NT2/D1 (cell line): Measurements from ENCODE around the gene SYCE1L.
"Not testable (repeated sequence)": the region's sequence is repeated elsewhere in the genome, so short reads cannot be mapped to it uniquely, and the experiment has no call there.

Source experiments
- DNase-seq: peaks from one replicate; pipeline ENCODE4 v3.0.0-alpha.2; 2011; ENCODE audit warnings: low read depth, low spot score
- H3K27me3 ChIP-seq: 2 replicates; pipeline ENCODE4 v1.6.0; 2011; ENCODE audit warnings: mild to moderate bottlenecking; ENCODE audit not compliant: insufficient read length, insufficient read depth
- H3K36me3 ChIP-seq: 2 replicates; pipeline ENCODE4 v1.6.1; 2011; ENCODE audit warnings: mild to moderate bottlenecking, low read length, mixed read lengths; ENCODE audit not compliant: insufficient read depth, insufficient read length
- H3K4me1 ChIP-seq: 2 replicates; pipeline ENCODE4 v1.5.1; 2011; ENCODE audit not compliant: insufficient read depth, insufficient read length
- H3K4me3 ChIP-seq: 2 replicates; pipeline ENCODE4 v1.5.1; 2011; ENCODE audit warnings: low read depth; ENCODE audit not compliant: insufficient read length
- H3K9ac ChIP-seq: 2 replicates; pipeline ENCODE4 v1.6.0; 2011; ENCODE audit warnings: low read depth; ENCODE audit not compliant: insufficient read length
- H3K9me3 ChIP-seq: 2 replicates; pipeline ENCODE4 v1.5.1; 2011; ENCODE audit warnings: mild to moderate bottlenecking, low read length; ENCODE audit not compliant: insufficient read depth
- SUZ12 ChIP-seq: IDR thresholded peaks from 2 replicates; pipeline ENCODE4 v1.6.1; 2011; ENCODE audit not compliant: insufficient read length, insufficient read depth; ENCODE audit errors: extremely low read depth
- YY1 ChIP-seq: IDR thresholded peaks from 2 replicates; pipeline ENCODE4 v1.6.1; 2011; ENCODE audit not compliant: insufficient read length, insufficient read depth
- ZNF274 ChIP-seq: IDR thresholded peaks from 2 replicates; pipeline ENCODE4 v1.6.1; 2011; ENCODE audit warnings: mild to moderate bottlenecking, low read depth, low read length

Gene SYCE1L

DNA sequence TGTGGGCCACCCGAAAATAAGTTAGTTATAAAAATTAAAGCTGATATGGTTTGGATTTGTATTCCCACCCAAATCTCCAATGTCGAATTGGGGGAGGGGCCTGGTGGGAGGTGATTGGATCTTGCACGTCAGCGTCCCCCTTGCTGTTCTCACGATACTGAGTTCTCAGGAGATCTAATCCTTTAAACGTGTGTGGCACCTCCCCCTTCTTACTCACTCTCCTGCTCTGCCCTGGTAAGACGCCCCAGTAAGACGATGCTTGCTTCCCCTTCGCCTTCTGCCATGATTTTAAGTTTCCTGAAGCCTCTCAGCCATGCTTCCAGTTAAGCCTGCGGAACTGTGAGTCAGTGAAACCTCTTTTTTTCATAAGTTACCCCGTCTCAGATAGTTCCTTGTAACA, 35.4 kb downstream of the SYCE1L start:
- Histone ChIP-seq H3K4me3 (no peak overlapping the region), H3K27me3 (no peaks in the 10 kb centered on the region), H3K36me3 (no peaks in the 10 kb centered on the region), H3K9me3 (no peaks in the 10 kb centered on the region), H3K4me1 (no peaks in the 10 kb centered on the region), H3K9ac (no peak overlapping the region)
- no peak for DNase-seq
- no peak for TF ChIP-seq ZNF274
- no peak for TF ChIP-seq SUZ12
- no peak for TF ChIP-seq YY1

DNA sequence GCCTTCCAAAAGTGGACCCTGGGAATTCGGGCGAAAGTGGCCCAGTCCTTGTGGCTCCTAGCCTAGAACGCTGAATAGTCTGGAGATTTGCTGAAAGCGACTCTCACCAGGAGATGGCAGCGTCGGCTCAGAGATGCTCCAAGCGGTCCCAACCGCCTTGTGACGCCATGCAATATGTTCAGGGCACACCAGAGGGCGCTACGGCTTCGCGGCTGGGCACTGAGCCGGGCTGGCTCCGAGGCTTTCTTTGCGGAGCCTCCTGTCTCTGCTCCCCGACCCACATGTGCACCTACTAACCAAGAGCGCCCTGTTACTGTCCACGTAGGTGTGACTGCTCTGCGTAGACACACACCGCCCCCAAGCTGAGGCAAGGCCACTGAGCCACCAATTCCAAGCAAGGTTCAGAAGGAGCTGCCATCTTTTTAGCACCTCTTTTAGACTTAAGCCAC, 36.9 kb downstream of the SYCE1L start:
- no peaks in the 10 kb centered on the region for H3K27me3 ChIP-seq
- H3K9ac ChIP-seq, result no peak overlapping the region
- H3K36me3 ChIP-seq, result no peaks in the 10 kb centered on the region
- peak; percentile 87 for DNase-seq
- no peaks in the 10 kb centered on the region for H3K4me1 ChIP-seq
- H3K9me3 ChIP-seq, result no peaks in the 10 kb centered on the region
- no peak overlapping the region for H3K4me3 ChIP-seq
- TF ChIP-seq YY1 (no peak), ZNF274 (no peak), SUZ12 (no peak)

DNA sequence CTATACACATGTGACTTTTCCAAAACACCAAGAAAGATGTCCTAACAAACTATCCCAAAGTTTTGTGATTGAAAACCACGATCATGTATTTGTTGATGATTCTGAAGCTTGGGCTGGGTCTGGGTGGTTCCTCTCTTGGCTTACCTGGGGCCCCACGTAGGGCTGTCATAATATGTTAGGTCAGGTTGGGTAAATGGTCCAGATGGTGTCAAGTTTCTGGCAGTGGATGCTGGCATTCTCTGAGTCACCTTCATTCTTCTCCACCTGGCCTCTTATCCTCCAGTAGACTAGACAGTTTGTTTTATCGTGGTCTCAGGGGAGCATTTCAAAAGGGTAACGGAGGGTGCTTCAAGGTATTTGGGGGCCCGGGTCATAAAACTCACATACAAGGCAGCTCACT, 39.4 kb downstream of the SYCE1L start:
- no peaks in the 10 kb centered on the region for H3K27me3 ChIP-seq
- no peak for DNase-seq
- TF ChIP-seq YY1 (no peak), SUZ12 (no peak), ZNF274 (no peak)
- H3K4me3 ChIP-seq, result no peak overlapping the region
- no peaks in the 10 kb centered on the region for H3K9me3 ChIP-seq
- H3K9ac ChIP-seq, result no peak overlapping the region
- H3K36me3 ChIP-seq, result no peaks in the 10 kb centered on the region
- H3K4me1 ChIP-seq, result no peaks in the 10 kb centered on the region

GRCh38 chr16:77242471-77242870, 43.3 kb downstream of the SYCE1L start:
- not testable (repeated sequence) for H3K4me1 ChIP-seq, DNase-seq, H3K9ac ChIP-seq, H3K9me3 ChIP-seq, H3K27me3 ChIP-seq, H3K36me3 ChIP-seq, H3K4me3 ChIP-seq

DNA sequence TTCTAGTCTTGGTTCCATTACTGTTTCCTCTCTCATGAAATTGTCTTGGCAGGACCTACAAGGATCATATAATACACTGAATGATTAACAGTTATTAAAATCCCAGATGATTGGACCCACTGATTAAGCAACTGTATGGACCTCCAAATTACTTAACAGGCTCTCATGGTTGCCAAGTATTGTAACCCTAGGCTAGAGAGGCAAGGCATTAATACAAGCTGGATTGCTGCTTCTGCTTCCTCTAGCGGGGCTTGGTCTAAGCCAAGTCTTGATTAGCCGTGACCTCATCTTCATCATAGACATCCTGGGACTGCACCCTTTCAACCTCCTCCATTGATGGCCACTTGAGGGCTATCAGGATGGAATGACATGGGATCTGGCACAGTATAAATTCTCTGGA, 46.9 kb downstream of the SYCE1L start:
- Histone ChIP-seq H3K9ac (no peak overlapping the region), H3K4me1 (no peaks in the 10 kb centered on the region), H3K9me3 (no peaks in the 10 kb centered on the region), H3K4me3 (no peak overlapping the region), H3K36me3 (no peaks in the 10 kb centered on the region), H3K27me3 (no peaks in the 10 kb centered on the region)
- DNase-seq, result no peak
- TF ChIP-seq SUZ12 (no peak), YY1 (no peak), ZNF274 (no peak)

DNA sequence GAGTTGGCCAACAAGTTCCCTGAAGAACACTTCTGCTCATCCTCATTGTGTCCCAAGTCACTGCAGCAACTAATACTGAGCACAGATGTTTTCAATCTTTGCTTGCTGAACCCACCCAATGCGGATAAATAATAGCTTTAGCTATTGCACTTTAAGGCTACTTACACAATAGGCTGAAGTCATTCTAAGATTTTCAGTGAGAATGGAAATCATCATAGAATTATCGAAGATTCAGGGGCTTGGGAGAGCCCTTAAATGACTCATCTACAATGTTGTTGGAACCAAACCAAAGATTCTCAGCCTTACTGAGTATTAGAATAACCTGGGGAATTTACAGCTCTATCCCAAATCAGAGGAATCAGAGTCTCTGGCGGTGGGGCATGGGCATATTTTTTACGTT, 51.2 kb downstream of the SYCE1L start:
- TF ChIP-seq SUZ12 (no peak), YY1 (no peak), ZNF274 (no peak)
- H3K9ac ChIP-seq, result no peak overlapping the region
- H3K4me3 ChIP-seq, result no peak overlapping the region
- no peaks in the 10 kb centered on the region for H3K4me1 ChIP-seq
- H3K9me3 ChIP-seq, result no peaks in the 10 kb centered on the region
- no peaks in the 10 kb centered on the region for H3K36me3 ChIP-seq
- H3K27me3 ChIP-seq, result no peaks in the 10 kb centered on the region
- DNase-seq, result no peak
